IMR-90 (cell line): ENCODE results near the gene RIMBP2.

ENCODE experiments used
- BHLHE40 ChIP-seq: fragments of 150-350 bp; IDR thresholded peaks from 2 replicates; pipeline ENCODE4 v1.6.1; 2016; ENCODE audit warnings: mild to moderate bottlenecking, low read depth, low read length
- ELK1 ChIP-seq: fragments of 150-350 bp; IDR thresholded peaks from 2 replicates; pipeline ENCODE4 v1.6.1; 2016; ENCODE audit warnings: low read depth, mild to moderate bottlenecking, low read length, moderate library complexity, borderline replicate concordance
- POLR2A ChIP-seq: IDR thresholded peaks from 2 replicates; pipeline ENCODE4 v1.6.1; 2012; ENCODE audit warnings: mild to moderate bottlenecking, low read depth, low read length
- RAD21 ChIP-seq: IDR thresholded peaks from 2 replicates; pipeline ENCODE4 v1.6.1; 2012; ENCODE audit warnings: low read length, improper control_type of control experiment
- RCOR1 ChIP-seq: IDR thresholded peaks from 2 replicates; pipeline ENCODE4 v1.6.1; 2012; ENCODE audit warnings: mild to moderate bottlenecking, low read length, improper control_type of control experiment; ENCODE audit not compliant: insufficient replicate concordance
- RFX5 ChIP-seq: IDR thresholded peaks from 2 replicates; pipeline ENCODE4 v1.8.0; 2012; ENCODE audit warnings: low read depth, mild to moderate bottlenecking, low read length, moderate library complexity
- SMC3 ChIP-seq: fragments of 150-350 bp; IDR thresholded peaks from 2 replicates; pipeline ENCODE4 v1.6.1; 2016; ENCODE audit warnings: low read depth, mild to moderate bottlenecking, antibody characterized with exemption, low read length, moderate library complexity
- TF ChIP-seq, protein P1 (sequence below): conservative IDR thresholded peaks from 2 replicates; pipeline ENCODE4 v1.5.1; 2012; ENCODE audit warnings: mild to moderate bottlenecking, low read depth, low read length, improper control_type of control experiment

- no peak for TF ChIP-seq POLR2A
- TF ChIP-seq, protein P1, sequence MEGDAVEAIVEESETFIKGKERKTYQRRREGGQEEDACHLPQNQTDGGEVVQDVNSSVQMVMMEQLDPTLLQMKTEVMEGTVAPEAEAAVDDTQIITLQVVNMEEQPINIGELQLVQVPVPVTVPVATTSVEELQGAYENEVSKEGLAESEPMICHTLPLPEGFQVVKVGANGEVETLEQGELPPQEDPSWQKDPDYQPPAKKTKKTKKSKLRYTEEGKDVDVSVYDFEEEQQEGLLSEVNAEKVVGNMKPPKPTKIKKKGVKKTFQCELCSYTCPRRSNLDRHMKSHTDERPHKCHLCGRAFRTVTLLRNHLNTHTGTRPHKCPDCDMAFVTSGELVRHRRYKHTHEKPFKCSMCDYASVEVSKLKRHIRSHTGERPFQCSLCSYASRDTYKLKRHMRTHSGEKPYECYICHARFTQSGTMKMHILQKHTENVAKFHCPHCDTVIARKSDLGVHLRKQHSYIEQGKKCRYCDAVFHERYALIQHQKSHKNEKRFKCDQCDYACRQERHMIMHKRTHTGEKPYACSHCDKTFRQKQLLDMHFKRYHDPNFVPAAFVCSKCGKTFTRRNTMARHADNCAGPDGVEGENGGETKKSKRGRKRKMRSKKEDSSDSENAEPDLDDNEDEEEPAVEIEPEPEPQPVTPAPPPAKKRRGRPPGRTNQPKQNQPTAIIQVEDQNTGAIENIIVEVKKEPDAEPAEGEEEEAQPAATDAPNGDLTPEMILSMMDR: no peak
- TF ChIP-seq RFX5: no peak
- TF ChIP-seq RAD21: no peak
- no peak for TF ChIP-seq BHLHE40
- no peak for TF ChIP-seq RCOR1
- TF ChIP-seq ELK1: no peak
- no peak for TF ChIP-seq SMC3
Observed at GRCh38 chr12:130470969-130471368, 245.1 kb downstream of the RIMBP2 start.
